Ovary (tissue), 9 donors: ENCODE data around the gene MORN1. TPM values are rescaled to one million over a fixed set of nuclear protein-coding genes. Genes with fewer than 3 reads are reported as not detected.

Experiments
- DNase-seq, 5 donors: peaks; one replicate each; pipeline ENCODE4 v3.0.0-alpha.2; 2019 to 2020
- H3K27ac ChIP-seq, 2 donors: fragments of 200-600 bp; one replicate each; pipeline versions ENCODE4 v1.5.1 to v1.8.0; 2019 to 2022
- H3K27me3 ChIP-seq: fragments of 200-600 bp; one replicate; pipeline ENCODE4 v1.8.0; 2022
- H3K36me3 ChIP-seq: fragments of 200-600 bp; sonication (generic); one replicate; pipeline ENCODE4 v1.5.1; 2019
- H3K4me1 ChIP-seq: one replicate; pipeline ENCODE4 v1.8.1; 2013; ENCODE audit warnings: mild to moderate bottlenecking, moderate library complexity; ENCODE audit not compliant: insufficient read depth
- H3K4me3 ChIP-seq: fragments of 200-600 bp; sonication (generic); one replicate; pipeline ENCODE4 v1.5.1; 2017
- H3K9me3 ChIP-seq, 2 donors: fragments of 200-600 bp in 1 of 2; sonication (generic) in 1 of 2; one replicate each; pipeline versions ENCODE4 v1.5.1 to v1.8.1; 2013 to 2019; ENCODE audit warnings: mild to moderate bottlenecking in 1 of 2, moderate library complexity in 1 of 2
- CTCF ChIP-seq, 3 donors: fragments of 450-650 bp in 2 of 3; fragments of 200-600 bp in 1 of 3; IDR thresholded peaks; one replicate each; pipeline versions ENCODE4 v1.5.1 to v1.8.0; 2016 to 2022; ENCODE audit warnings: antibody characterized with exemption in 3 of 3, mild to moderate bottlenecking in 1 of 3
- EP300 ChIP-seq: sonication (generic); formaldehyde crosslinking; IDR thresholded peaks from one replicate; pipeline ENCODE4 v1.6.1; 2017; ENCODE audit warnings: antibody characterized with exemption
- POLR2A ChIP-seq: fragments of 450-650 bp; IDR thresholded peaks from one replicate; pipeline ENCODE4 v1.6.1; 2017; ENCODE audit warnings: antibody characterized with exemption, mild to moderate bottlenecking, moderate library complexity
- WGBS, 3 donors: extraction: QIAGEN DNeasy Blood & Tissue Kit in 1 of 3; methylation state at CpG; one replicate each; pipeline versions ENCODE4 v1.1.5 to v1.1.7; 2013 to 2017; 5-methylcytosine and 5-hydroxymethylcytosine counted together
- intact Hi-C, 4 donors: fragments of 100-400 bp; cut with DNase I; formaldehyde crosslinking; loops; one replicate each; pipeline versions ENCODE4 v1.11.0 to v1.15.1; 2022 to 2023
- polyA plus RNA-seq, 2 donors: library from polyadenylated mRNA; stranded (reverse); fragments of 200-250 nt in 1 of 2; fragments of 350-450 nt in 1 of 2; fragmentation: Illumina TruSeq in 1 of 2; extraction: RNeasy Lipid Tissue Mini Kit (QIAGEN cat#74804) in 1 of 2; gene quantifications; one replicate each; pipeline ENCODE4 v1.2.3, GENCODE V29; 2013 to 2014
- total RNA-seq, 7 donors: library from RNA; depleted of rRNA in 2 of 7; stranded (reverse); fragments of >200 nt in 2 of 7; fragmentation: NEBNext Ultra II Directional in 3 of 7; extraction: Animal tissue kit (Norgen Biotek cat#: 25700) in 3 of 7; gene quantifications; one replicate each; pipeline versions ENCODE4 v1.1.0 to v1.2.4, GENCODE V29; 2016 to 2023
- donor health status: DM: no; HTN: no; CAD: no; lungs with moderate emphysema.
- donor health status: DM: no; HTN: no; CAD: no.
- donor health status: Bipolar disorder and iron deficiency.
- donor health status: DM: yes; HTN: yes; CAD: no.
- donor health status: DM: no; HTN: no; CAD: no.
- donor health status: DM: yes; HTN: yes; CAD: no.

The MORN1 gene
- total and polyA plus RNA-seq, 9 donors = 1.7 to 24.2 (median 17.7) TPM

GRCh38 chr1:2276803-2277580 is 114.4 kb downstream of the MORN1 start:
- Histone ChIP-seq H3K27me3 (no peaks in the 10 kb centered on the region), H3K27ac (no peak overlapping the region), H3K9me3 (no peaks in the 10 kb centered on the region), H3K4me1 (peaks cover 56% of the 10 kb centered on the region), H3K36me3 (no peaks in the 10 kb centered on the region), H3K4me3 (no peak overlapping the region)
- TF ChIP-seq EP300 (no peak), POLR2A (no peak), CTCF (IDR thresholded peaks at IDR 0.05) (no peak)
- no peak for DNase-seq
- intact Hi-C loops = no loop called here
- WGBS, 3 donors = 68 to 72% (median 71%) methylated on average over 12 of the region's 12 CpGs

- TF ChIP-seq EP300 (no peak), CTCF (IDR thresholded peaks at IDR 0.05) (no peak), POLR2A (no peak)
- peaks cover 65% of the 10 kb centered on the region for H3K4me1 ChIP-seq
- no peaks in the 10 kb centered on the region for H3K9me3 ChIP-seq
- no peak for DNase-seq
- 40 to 48% (median 46%) methylated on average over 14 of the region's 14 CpGs for WGBS, 3 donors
- peak overlapping the region; percentile 21 to 27 for H3K27ac ChIP-seq
- no peaks in the 10 kb centered on the region for H3K27me3 ChIP-seq
- intact Hi-C loops = no loop called here
- H3K36me3 ChIP-seq = no peaks in the 10 kb centered on the region
- no peak overlapping the region for H3K4me3 ChIP-seq
Measured at GRCh38 chr1:2275796-2276536, 115.4 kb downstream of the MORN1 start.

- 60 to 73% (median 65%) methylated on average over 20 to 21 of the region's 21 CpGs for WGBS, 3 donors
- no peak for DNase-seq
- H3K4me3 ChIP-seq = no peak overlapping the region
- no peaks in the 10 kb centered on the region for H3K36me3 ChIP-seq
- H3K9me3 ChIP-seq = no peaks in the 10 kb centered on the region
- H3K27me3 ChIP-seq = no peaks in the 10 kb centered on the region
- peaks cover 74% of the 10 kb centered on the region for H3K4me1 ChIP-seq
- intact Hi-C loops = loop anchor here in 2 of 4 donors (5.0 kb wide), 1 partner anchor 38 kb away; no protein-coding TSS in a partner anchor
- peak overlapping the region; percentile 28 for H3K27ac ChIP-seq
- TF ChIP-seq EP300 (no peak), POLR2A (no peak), CTCF (IDR thresholded peaks at IDR 0.05) (no peak)
Measured at GRCh38 chr1:2274929-2275475, 116.4 kb downstream of the MORN1 start.

GRCh38 chr1:2274231-2274928 is 117.0 kb downstream of the MORN1 start:
- no peaks in the 10 kb centered on the region for H3K36me3 ChIP-seq
- 41 to 57% (median 46%) methylated on average over 23 to 24 of the region's 24 CpGs for WGBS, 3 donors
- H3K4me1 ChIP-seq = peaks cover 76% of the 10 kb centered on the region
- intact Hi-C loops = loop anchor here in 2 of 4 donors (5.0 kb wide), 1 partner anchor 37 kb away; no protein-coding TSS in a partner anchor
- peak overlapping the region in 1 of 2 donors; percentile 28 for H3K27ac ChIP-seq
- H3K27me3 ChIP-seq = no peaks in the 10 kb centered on the region
- DNase-seq = no peak
- no peak for TF ChIP-seq CTCF (IDR thresholded peaks at IDR 0.05)
- no peak for TF ChIP-seq EP300
- no peak for TF ChIP-seq POLR2A
- no peaks in the 10 kb centered on the region for H3K9me3 ChIP-seq
- H3K4me3 ChIP-seq = no peak overlapping the region
